ENCODE measurements around the gene MYL6B. TPM values are rescaled to one million over a fixed set of nuclear protein-coding genes. Genes with fewer than 3 reads are reported as not detected.

Gene MYL6B
- polyA plus RNA-seq, 2 of the 4 experiments (the other 2 are of a cell fraction), result 67.0 to 83.9 TPM

- WGBS (ENCODE audit: missing lambda C conversion rate), result 93% methylated on average over 5 of the region's 5 CpGs
- peaks cover 22% of the 10 kb centered on the region for H3K4me1 ChIP-seq
- no peak overlapping the region for H3K27ac ChIP-seq
- no peaks in the 10 kb centered on the region for H3K9me3 ChIP-seq
- TF ChIP-seq ZC3H11A (IDR thresholded peaks at IDR 0.05) (no peak), BCL3 (IDR thresholded peaks at IDR 0.05) (no peak), RARB (CRISPR knock-in tag; IDR thresholded peaks at IDR 0.05) (no peak), KDM5A (IDR thresholded peaks at IDR 0.05) (no peak), ZFP36 (IDR thresholded peaks at IDR 0.05; ENCODE audit: borderline replicate concordance, partially characterized antibody) (no peak), CTCF (IDR thresholded peaks at IDR 0.05) (no peak), RAD21 (conservative IDR thresholded peaks at IDR 0.05 in 1 of 2, IDR thresholded peaks at IDR 0.05 in 1 of 2) (no peak), MAFK (IDR thresholded peaks at IDR 0.05; ENCODE audit: partially characterized antibody) (no peak), NFE2L2 (conservative IDR thresholded peaks at IDR 0.05; ENCODE audit: low read length) (no peak), HMGXB4 (CRISPR knock-in tag; IDR thresholded peaks at IDR 0.05; ENCODE audit: borderline replicate concordance) (no peak), MAZ (IDR thresholded peaks at IDR 0.05; ENCODE audit: borderline replicate concordance, low read depth, low read length) (no peak), JUN (IDR thresholded peaks at IDR 0.05) (no peak), CHD2 (IDR thresholded peaks at IDR 0.05; ENCODE audit: low read length, partially characterized antibody) (no peak), RNF2 (IDR thresholded peaks at IDR 0.05; ENCODE audit: borderline replicate concordance, low read depth) (no peak), FOXS1 (CRISPR knock-in tag; IDR thresholded peaks at IDR 0.05) (no peak), GATA3 (IDR thresholded peaks at IDR 0.05; ENCODE audit: borderline replicate concordance) (no peak), CBX8 (IDR thresholded peaks at IDR 0.05) (no peak), HOXB5 (CRISPR knock-in tag; IDR thresholded peaks at IDR 0.05) (no peak)
- TF ChIP-seq, protein P1, sequence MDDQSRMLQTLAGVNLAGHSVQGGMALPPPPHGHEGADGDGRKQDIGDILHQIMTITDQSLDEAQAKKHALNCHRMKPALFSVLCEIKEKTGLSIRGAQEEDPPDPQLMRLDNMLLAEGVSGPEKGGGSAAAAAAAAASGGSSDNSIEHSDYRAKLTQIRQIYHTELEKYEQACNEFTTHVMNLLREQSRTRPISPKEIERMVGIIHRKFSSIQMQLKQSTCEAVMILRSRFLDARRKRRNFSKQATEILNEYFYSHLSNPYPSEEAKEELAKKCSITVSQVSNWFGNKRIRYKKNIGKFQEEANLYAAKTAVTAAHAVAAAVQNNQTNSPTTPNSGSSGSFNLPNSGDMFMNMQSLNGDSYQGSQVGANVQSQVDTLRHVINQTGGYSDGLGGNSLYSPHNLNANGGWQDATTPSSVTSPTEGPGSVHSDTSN (IDR thresholded peaks at IDR 0.05), result no peak
- TF ChIP-seq, protein P2, sequence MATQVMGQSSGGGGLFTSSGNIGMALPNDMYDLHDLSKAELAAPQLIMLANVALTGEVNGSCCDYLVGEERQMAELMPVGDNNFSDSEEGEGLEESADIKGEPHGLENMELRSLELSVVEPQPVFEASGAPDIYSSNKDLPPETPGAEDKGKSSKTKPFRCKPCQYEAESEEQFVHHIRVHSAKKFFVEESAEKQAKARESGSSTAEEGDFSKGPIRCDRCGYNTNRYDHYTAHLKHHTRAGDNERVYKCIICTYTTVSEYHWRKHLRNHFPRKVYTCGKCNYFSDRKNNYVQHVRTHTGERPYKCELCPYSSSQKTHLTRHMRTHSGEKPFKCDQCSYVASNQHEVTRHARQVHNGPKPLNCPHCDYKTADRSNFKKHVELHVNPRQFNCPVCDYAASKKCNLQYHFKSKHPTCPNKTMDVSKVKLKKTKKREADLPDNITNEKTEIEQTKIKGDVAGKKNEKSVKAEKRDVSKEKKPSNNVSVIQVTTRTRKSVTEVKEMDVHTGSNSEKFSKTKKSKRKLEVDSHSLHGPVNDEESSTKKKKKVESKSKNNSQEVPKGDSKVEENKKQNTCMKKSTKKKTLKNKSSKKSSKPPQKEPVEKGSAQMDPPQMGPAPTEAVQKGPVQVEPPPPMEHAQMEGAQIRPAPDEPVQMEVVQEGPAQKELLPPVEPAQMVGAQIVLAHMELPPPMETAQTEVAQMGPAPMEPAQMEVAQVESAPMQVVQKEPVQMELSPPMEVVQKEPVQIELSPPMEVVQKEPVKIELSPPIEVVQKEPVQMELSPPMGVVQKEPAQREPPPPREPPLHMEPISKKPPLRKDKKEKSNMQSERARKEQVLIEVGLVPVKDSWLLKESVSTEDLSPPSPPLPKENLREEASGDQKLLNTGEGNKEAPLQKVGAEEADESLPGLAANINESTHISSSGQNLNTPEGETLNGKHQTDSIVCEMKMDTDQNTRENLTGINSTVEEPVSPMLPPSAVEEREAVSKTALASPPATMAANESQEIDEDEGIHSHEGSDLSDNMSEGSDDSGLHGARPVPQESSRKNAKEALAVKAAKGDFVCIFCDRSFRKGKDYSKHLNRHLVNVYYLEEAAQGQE (IDR thresholded peaks at IDR 0.05), result no peak
- DNase-seq (ENCODE audit: low read depth in 1 of 2, low spot score in 1 of 2) (no peak), ATAC-seq (no peak), FAIRE-seq (no peak)
- no peak overlapping the region for H3K4me2 ChIP-seq
- H3K4me3 ChIP-seq, result no peak overlapping the region
- CTCF ChIA-PET, result interaction anchor here (0.6 to 5.3 kb wide), 6 partner anchors 9 to 115 kb away, joined by 3 to 29 read pairs (median 3); partner anchors contain the start of gene ZC3H10
- POLR2A ChIA-PET, result no interaction called here
These were observed 41.8 kb upstream of the MYL6B start for GRCh38 chr12:56110571-56110970.
